Colonic mucosa (tissue), 4 donors: ENCODE measurements around the gene TACSTD2. TPM values are rescaled to one million over a fixed set of nuclear protein-coding genes. Genes with fewer than 3 reads are reported as not detected.

Experiments used
- DNase-seq: peaks from one replicate; pipeline ENCODE4 v3.0.0-alpha.2; 2020
- H3K27ac ChIP-seq: fragments of 200-600 bp; one replicate; pipeline ENCODE4 v1.8.0; 2021
- H3K27me3 ChIP-seq: fragments of 200-600 bp; one replicate; pipeline ENCODE4 v1.8.0; 2021
- H3K36me3 ChIP-seq: fragments of 200-600 bp; one replicate; pipeline ENCODE4 v1.8.0; 2021
- H3K4me1 ChIP-seq: fragments of 200-600 bp; one replicate; pipeline ENCODE4 v1.8.0; 2021; ENCODE audit warnings: mild to moderate bottlenecking
- H3K4me3 ChIP-seq: fragments of 200-600 bp; one replicate; pipeline ENCODE4 v1.8.0; 2021
- H3K9ac ChIP-seq, 2 donors: one replicate each; pipeline ENCODE4 v1.7.0; 2013; ENCODE audit warnings: control low read depth in 2 of 2, low read depth in 2 of 2, low read length in 2 of 2
- H3K9me3 ChIP-seq: fragments of 200-600 bp; one replicate; pipeline ENCODE4 v1.8.0; 2021
- intact Hi-C: fragments of 100-400 bp; cut with DNase I; formaldehyde crosslinking; loops from one replicate; pipeline ENCODE4 v1.14.1; 2022
- total RNA-seq, 2 donors: library from RNA; stranded (reverse); fragmentation: NEBNext Ultra II Directional in 1 of 2; extraction: Animal tissue kit (Norgen Biotek cat#: 25700) in 1 of 2; gene quantifications; one replicate each; pipeline ENCODE4 v1.2.1, GENCODE V29; 2021
- TF ChIP-seq, protein P1 (sequence below): fragments of 200-600 bp; IDR thresholded peaks from one replicate; pipeline ENCODE4 v1.8.0; 2022; ENCODE audit warnings: antibody characterized with exemption, mild to moderate bottlenecking
- donor health status: healthy.
- donor health status: DM: no; HTN: no; CAD: no.
- donor health status: DM: no; HTN: no; CAD: no.

Gene TACSTD2
- total RNA-seq, 2 donors from 2014 or later: 0.52 to 1.2 TPM

DNA sequence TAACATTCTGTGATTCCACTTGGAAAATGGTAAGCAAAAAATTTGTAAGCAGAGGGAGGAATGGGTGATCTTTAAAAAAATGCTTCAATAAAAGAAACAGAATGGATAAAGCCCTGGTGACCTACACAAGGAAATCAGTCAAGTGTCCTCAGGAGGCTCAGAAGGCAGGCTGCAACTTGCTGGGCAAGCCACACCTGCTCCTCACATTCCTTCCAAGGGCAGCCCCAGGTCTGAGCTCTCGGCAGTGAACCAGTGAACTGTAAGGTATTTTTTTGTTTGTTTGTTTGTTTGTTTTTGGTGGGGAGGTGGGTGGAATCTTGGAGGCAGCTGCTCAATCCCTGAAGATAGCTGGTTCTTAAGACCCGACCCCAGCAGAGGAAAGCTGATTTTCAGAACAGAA, 4.4 kb downstream of the TACSTD2 start:
- Histone ChIP-seq H3K9ac (no peak overlapping the region), H3K27ac (no peak overlapping the region), H3K36me3 (no peaks in the 10 kb centered on the region), H3K4me1 (peaks cover 12% of the 10 kb centered on the region), H3K27me3 (peaks cover 24% of the 10 kb centered on the region), H3K4me3 (no peak overlapping the region), H3K9me3 (no peaks in the 10 kb centered on the region)
- TF ChIP-seq, protein P1, sequence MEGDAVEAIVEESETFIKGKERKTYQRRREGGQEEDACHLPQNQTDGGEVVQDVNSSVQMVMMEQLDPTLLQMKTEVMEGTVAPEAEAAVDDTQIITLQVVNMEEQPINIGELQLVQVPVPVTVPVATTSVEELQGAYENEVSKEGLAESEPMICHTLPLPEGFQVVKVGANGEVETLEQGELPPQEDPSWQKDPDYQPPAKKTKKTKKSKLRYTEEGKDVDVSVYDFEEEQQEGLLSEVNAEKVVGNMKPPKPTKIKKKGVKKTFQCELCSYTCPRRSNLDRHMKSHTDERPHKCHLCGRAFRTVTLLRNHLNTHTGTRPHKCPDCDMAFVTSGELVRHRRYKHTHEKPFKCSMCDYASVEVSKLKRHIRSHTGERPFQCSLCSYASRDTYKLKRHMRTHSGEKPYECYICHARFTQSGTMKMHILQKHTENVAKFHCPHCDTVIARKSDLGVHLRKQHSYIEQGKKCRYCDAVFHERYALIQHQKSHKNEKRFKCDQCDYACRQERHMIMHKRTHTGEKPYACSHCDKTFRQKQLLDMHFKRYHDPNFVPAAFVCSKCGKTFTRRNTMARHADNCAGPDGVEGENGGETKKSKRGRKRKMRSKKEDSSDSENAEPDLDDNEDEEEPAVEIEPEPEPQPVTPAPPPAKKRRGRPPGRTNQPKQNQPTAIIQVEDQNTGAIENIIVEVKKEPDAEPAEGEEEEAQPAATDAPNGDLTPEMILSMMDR: no peak
- DNase-seq: no peak
- intact Hi-C loops: no loop called here

DNA sequence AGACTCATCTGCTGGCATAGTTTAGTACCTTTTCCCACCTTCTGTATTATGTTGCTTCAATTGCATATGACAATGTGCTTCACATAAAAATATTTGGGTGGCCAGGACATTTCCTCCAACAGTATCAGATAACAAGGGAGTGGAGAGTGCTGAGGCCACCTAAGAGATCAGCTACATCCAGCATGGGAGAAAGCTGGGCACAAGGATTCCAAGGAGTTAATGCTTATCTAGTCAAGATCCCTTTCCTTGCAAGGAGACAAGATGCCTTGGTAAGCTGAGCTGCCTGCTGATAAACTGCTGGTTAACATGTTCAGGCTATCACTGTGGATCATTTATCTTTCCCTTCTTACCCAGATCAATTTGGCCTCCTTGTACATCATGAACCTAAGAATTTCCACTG, 5.4 kb downstream of the TACSTD2 start:
- Histone ChIP-seq H3K27ac (no peak overlapping the region), H3K9ac (no peak overlapping the region), H3K4me1 (peaks cover 3% of the 10 kb centered on the region), H3K36me3 (no peaks in the 10 kb centered on the region), H3K9me3 (no peaks in the 10 kb centered on the region), H3K4me3 (no peak overlapping the region), H3K27me3 (peaks cover 15% of the 10 kb centered on the region)
- intact Hi-C loops: no loop called here
- DNase-seq: no peak
- TF ChIP-seq, protein P1: no peak

DNA sequence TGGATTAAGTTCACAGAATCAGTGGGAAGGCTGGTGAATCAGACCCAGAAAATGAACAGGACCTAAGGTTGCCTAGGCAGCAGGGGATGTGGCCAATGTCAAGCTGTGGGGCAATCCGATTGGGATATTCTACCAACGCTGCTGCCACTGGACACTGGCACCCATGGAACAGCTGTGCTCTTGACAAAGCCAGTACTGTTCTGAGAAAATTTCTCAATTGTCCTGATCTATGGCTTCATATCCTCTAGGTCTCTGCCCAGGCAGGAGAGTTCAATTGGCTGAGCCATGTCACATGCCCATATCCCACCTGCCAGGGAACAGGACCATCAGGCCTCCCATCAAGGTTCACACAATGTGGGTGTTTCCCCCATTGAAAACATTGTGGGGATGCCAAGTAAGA, 6.2 kb downstream of the TACSTD2 start:
- Histone ChIP-seq H3K27me3 (peaks cover 8% of the 10 kb centered on the region), H3K9ac (no peak overlapping the region), H3K27ac (no peak overlapping the region), H3K4me1 (no peaks in the 10 kb centered on the region), H3K4me3 (no peak overlapping the region), H3K36me3 (no peaks in the 10 kb centered on the region), H3K9me3 (no peaks in the 10 kb centered on the region)
- no peak for DNase-seq
- intact Hi-C loops: no loop called here
- TF ChIP-seq, protein P1: no peak

DNA sequence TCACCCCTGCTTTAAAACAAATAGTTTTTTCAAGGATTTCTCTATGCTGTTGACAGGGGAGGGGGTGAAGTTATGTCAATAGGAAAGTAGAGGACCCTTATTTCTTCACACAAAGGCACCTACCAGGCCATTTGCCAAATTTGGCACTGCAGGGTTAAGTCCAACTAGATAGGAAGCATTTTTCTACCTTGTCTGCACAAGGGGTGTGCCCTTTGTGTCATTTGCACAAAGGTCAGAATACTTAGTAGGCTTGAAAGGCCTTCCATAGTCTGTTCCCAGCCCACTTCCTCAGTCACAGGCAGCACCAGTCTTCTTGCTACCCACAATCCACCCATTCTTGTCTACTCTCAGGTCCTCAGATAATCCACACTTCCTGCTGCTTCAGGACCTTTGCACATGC, 7.0 kb downstream of the TACSTD2 start:
- no peaks in the 10 kb centered on the region for H3K9me3 ChIP-seq
- intact Hi-C loops: no loop called here
- H3K9ac ChIP-seq: no peak overlapping the region
- H3K27me3 ChIP-seq: peaks cover under 1% of the 10 kb centered on the region
- no peak overlapping the region for H3K27ac ChIP-seq
- no peak overlapping the region for H3K4me3 ChIP-seq
- DNase-seq: no peak
- no peaks in the 10 kb centered on the region for H3K4me1 ChIP-seq
- H3K36me3 ChIP-seq: no peaks in the 10 kb centered on the region
- TF ChIP-seq, protein P1: no peak

DNA sequence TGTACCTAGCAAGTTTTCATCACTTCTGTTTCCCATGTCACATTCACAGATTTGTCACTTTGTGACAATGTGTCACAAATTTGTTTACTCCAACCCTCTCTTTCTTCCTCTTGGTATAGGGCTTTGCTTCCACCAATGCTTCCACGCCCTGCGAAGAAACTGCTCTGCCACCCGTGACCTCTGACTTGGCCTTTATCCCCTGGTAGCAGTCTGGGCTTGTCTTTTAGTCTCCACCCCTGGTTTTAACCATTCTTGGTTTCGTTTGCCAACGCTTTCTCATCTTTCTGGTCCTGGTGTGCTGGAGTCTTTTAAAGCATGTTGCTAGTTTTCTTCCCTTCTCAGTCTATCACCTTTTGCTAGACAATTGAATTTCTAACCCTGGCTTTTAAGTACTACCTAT, 8.1 kb downstream of the TACSTD2 start:
- no peaks in the 10 kb centered on the region for H3K4me1 ChIP-seq
- no peaks in the 10 kb centered on the region for H3K9me3 ChIP-seq
- TF ChIP-seq, protein P1: no peak
- no peak overlapping the region for H3K9ac ChIP-seq
- H3K36me3 ChIP-seq: no peaks in the 10 kb centered on the region
- H3K27ac ChIP-seq: no peak overlapping the region
- no peak for DNase-seq
- intact Hi-C loops: no loop called here
- no peak overlapping the region for H3K4me3 ChIP-seq
- no peaks in the 10 kb centered on the region for H3K27me3 ChIP-seq
